HFFc6 (cell line): ENCODE measurements around the gene AADACL3. TPM values are rescaled to one million over a fixed set of nuclear protein-coding genes. Genes with fewer than 3 reads are reported as not detected.

ENCODE experiments used
- DNase-seq: peaks from one replicate; pipeline ENCODE4 v3.0.0-alpha.2; 2018
- H3K27ac Mint-ChIP-seq: 2 replicates; pipeline ENCODE4 v1.8.0; 2020; ENCODE audit warnings: mild to moderate bottlenecking, mixed read lengths
- H3K27me3 Mint-ChIP-seq: 2 replicates; pipeline ENCODE4 v1.8.0; 2021; ENCODE audit warnings: mild to moderate bottlenecking, moderate library complexity, mixed read lengths; ENCODE audit not compliant: insufficient read depth
- H3K36me3 Mint-ChIP-seq: 2 replicates; pipeline ENCODE4 v1.8.0; 2021; ENCODE audit warnings: low read depth, mixed read lengths
- H3K4me1 Mint-ChIP-seq: 2 replicates; pipeline ENCODE4 v1.8.0; 2020; ENCODE audit warnings: low read depth, mixed read lengths
- H3K4me3 Mint-ChIP-seq: 2 replicates; pipeline ENCODE4 v1.8.0; 2020; ENCODE audit warnings: mild to moderate bottlenecking, moderate library complexity, mixed read lengths
- H3K9me3 Mint-ChIP-seq: 2 replicates; pipeline ENCODE4 v1.8.0; 2020; ENCODE audit warnings: mild to moderate bottlenecking, mixed read lengths
- CTCF ChIP-seq: fragments of 200-600 bp; sonication (generic); IDR thresholded peaks from 2 replicates; pipeline ENCODE4 v1.5.0; 2021; ENCODE audit warnings: antibody characterized with exemption, mild to moderate bottlenecking
- total RNA-seq, 6 experiments: library from RNA; stranded (reverse); fragmentation: NEBNext Ultra II Directional; extraction: Animal tissue kit (Norgen Biotek cat#: 25700); gene quantifications; 2 replicates in 1 of 6; 3 replicates in 5 of 6; pipeline ENCODE4 v1.2.3, GENCODE V29; 2021

AADACL3 gene
- total RNA-seq, 6 experiments from 2014 or later, result not detected

DNA sequence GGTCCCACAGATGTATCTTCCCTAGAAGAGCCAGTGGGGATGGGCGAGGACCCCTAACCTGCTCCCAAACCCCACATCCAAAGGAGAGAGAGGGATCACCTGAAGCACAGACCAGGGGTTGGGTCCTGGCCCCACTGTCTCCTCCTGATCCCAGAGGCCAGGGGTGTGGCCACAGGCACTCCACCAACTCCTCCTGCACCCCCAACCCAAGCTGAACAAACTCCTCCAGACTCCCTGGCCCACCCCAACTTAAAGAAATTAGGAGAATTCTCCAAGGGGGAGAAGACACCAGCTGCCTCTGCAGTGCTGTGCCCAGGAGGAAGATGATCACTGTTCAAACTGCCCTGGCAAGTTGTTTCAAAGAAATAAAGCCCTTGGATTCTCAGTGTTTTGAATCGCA is 53.1 kb downstream of the AADACL3 start:
- Mint-ChIP-seq H3K4me1 (no peaks in the 10 kb centered on the region), H3K4me3 (no peak overlapping the region), H3K9me3 (peaks cover 51% of the 10 kb centered on the region), H3K27ac (no peak overlapping the region), H3K27me3 (peaks cover 2% of the 10 kb centered on the region; the same call in 1 of the 2 replicates), H3K36me3 (no peaks in the 10 kb centered on the region)
- no peak for TF ChIP-seq CTCF
- no peak for DNase-seq

DNA sequence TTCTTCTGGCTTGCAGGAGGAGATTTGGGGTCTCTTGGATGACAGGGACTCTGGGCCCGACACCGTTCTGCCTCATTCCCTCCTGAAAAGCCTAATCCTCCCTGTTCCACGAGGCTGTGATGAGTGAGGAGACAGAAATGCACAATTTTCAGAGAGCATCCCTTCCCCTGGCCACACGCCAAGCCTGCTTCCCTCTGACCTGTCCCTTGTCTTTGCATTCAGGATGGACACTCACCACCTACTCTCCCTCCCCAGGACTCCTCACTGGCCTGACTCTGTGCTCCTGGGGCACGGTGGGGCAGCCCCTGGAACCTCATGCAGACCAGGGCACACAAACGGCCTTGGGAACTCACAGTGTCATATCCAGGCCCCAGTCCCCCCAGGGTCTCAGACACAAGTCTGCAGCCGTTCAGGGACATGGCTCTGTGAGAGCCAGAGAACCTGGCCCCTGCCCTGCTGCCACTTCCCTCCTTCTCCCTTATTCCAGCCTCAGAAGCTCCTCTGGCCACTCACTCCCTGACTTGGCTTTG is 54.1 kb downstream of the AADACL3 start:
- Mint-ChIP-seq H3K36me3 (no peaks in the 10 kb centered on the region), H3K9me3 (peaks cover 61% of the 10 kb centered on the region), H3K4me3 (no peak overlapping the region), H3K27me3 (peaks cover 2% of the 10 kb centered on the region; the same call in 1 of the 2 replicates), H3K4me1 (no peaks in the 10 kb centered on the region), H3K27ac (no peak overlapping the region)
- DNase-seq, result no peak
- no peak for TF ChIP-seq CTCF

- no peak for TF ChIP-seq CTCF
- Mint-ChIP-seq H3K4me3 (no peak overlapping the region), H3K27me3 (peaks cover 2% of the 10 kb centered on the region; the same call in 1 of the 2 replicates)
Observed at GRCh38 chr1:12770620-12771019, 54.7 kb downstream of the AADACL3 start.

DNA sequence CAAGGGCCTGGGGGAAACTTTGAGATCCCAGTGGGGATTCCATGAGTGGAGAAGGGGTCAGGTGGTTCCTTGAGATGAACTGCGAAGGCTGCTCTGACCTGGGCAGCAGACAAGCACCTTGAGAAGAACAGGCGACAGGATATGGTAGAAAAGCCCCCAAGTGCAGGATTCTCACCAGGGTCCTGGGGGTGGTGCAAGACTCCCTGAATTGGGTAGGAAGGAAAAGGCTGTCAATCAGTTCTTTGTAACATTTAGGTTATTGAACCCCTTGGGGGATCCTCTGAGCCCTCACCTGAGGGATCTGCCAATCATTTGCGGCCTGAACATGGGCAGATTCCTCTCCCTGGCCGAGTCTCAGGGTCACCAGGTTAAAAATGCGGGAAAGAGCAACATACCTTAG is 55.3 kb downstream of the AADACL3 start:
- H3K36me3 Mint-ChIP-seq, result no peaks in the 10 kb centered on the region
- DNase-seq, result no peak
- no peak overlapping the region for H3K27ac Mint-ChIP-seq
- H3K27me3 Mint-ChIP-seq, result peaks cover 2% of the 10 kb centered on the region; the same call in 1 of the 2 replicates
- peaks cover 69% of the 10 kb centered on the region for H3K9me3 Mint-ChIP-seq
- no peak overlapping the region for H3K4me3 Mint-ChIP-seq
- TF ChIP-seq CTCF, result no peak
- no peaks in the 10 kb centered on the region for H3K4me1 Mint-ChIP-seq

More at GRCh38 chr1:12770620-12771019, 54.7 kb downstream of the AADACL3 start:
- H3K9me3 Mint-ChIP-seq, result peaks cover 67% of the 10 kb centered on the region
- no peak for DNase-seq
- H3K36me3 Mint-ChIP-seq, result no peaks in the 10 kb centered on the region
- H3K27ac Mint-ChIP-seq, result no peak overlapping the region
- H3K4me1 Mint-ChIP-seq, result no peaks in the 10 kb centered on the region

DNA sequence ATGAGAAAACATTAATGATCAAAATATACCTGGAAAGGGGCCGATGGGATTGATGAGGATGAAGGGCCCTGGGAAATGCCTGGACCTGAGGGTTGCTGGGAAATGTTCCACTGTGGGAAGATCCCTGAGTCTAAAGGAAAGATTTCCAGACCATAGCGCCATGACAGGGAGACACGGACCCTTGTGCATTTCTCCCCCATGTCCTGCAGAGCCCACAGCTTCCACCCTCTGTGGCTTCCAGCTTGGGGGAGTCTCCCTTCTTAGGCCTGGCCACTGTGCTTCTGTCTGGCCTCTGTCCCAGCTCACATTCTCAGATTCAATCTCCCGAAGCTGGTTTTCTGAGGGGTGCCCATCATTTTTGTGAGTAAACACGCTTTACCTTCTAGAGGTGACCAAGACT is 56.6 kb downstream of the AADACL3 start:
- H3K9me3 Mint-ChIP-seq, result peaks cover 68% of the 10 kb centered on the region
- peaks cover 2% of the 10 kb centered on the region; the same call in 1 of the 2 replicates for H3K27me3 Mint-ChIP-seq
- TF ChIP-seq CTCF, result no peak
- H3K4me3 Mint-ChIP-seq, result no peak overlapping the region
- no peaks in the 10 kb centered on the region for H3K4me1 Mint-ChIP-seq
- no peak for DNase-seq
- no peak overlapping the region for H3K27ac Mint-ChIP-seq
- H3K36me3 Mint-ChIP-seq, result no peaks in the 10 kb centered on the region
